Measurements from ENCODE around the gene NLGN4Y.

- TF ChIP-seq PRDM10 (CRISPR knock-in tag; IDR thresholded peaks at IDR 0.05; ENCODE audit: low read depth) (no peak), ZNF143 (CRISPR knock-in tag; IDR thresholded peaks at IDR 0.05) (no peak), SMAD3 (CRISPR knock-in tag; IDR thresholded peaks at IDR 0.05) (no peak), SIX4 (CRISPR knock-in tag; IDR thresholded peaks at IDR 0.05) (no peak), TCF7L2 (IDR thresholded peaks at IDR 0.05; ENCODE audit: low read depth, low read length) (no peak), POLR2A (IDR thresholded peaks at IDR 0.05; ENCODE audit: insufficient read depth in 1 of 2, low read depth in 2 of 2, low read length in 2 of 2) (peak in 1 of 2 experiments; percentile 67; a peak in 2 of 4 replicates), JUN (CRISPR knock-in tag; IDR thresholded peaks at IDR 0.05) (no peak), ZNF205 (CRISPR knock-in tag; IDR thresholded peaks at IDR 0.05) (no peak), KAT7 (CRISPR knock-in tag; IDR thresholded peaks at IDR 0.05; ENCODE audit: borderline replicate concordance) (0 out of 2 replicates have a peak, but pooled peaks have one; percentile 39), ESRRA (CRISPR knock-in tag; IDR thresholded peaks at IDR 0.05; ENCODE audit: low read depth) (no peak), ZNF354B (CRISPR knock-in tag; IDR thresholded peaks at IDR 0.05) (no peak), ZNF33B (CRISPR knock-in tag; IDR thresholded peaks at IDR 0.05) (no peak)
- TF ChIP-seq, protein P1, sequence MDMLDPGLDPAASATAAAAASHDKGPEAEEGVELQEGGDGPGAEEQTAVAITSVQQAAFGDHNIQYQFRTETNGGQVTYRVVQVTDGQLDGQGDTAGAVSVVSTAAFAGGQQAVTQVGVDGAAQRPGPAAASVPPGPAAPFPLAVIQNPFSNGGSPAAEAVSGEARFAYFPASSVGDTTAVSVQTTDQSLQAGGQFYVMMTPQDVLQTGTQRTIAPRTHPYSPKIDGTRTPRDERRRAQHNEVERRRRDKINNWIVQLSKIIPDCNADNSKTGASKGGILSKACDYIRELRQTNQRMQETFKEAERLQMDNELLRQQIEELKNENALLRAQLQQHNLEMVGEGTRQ (IDR thresholded peaks at IDR 0.05; ENCODE audit: low read depth, low read length), result no peak
- TF ChIP-seq, protein P1 (CRISPR knock-in tag; IDR thresholded peaks at IDR 0.05; ENCODE audit: borderline replicate concordance), result no peak
These were observed at the start of gene NLGN4Y for GRCh38 chrY:14524272-14525231.

Data from HepG2 (cell line).